M059J (cell line): ENCODE measurements around the gene ASB18. TPM values are rescaled to one million over a fixed set of nuclear protein-coding genes. Genes with fewer than 3 reads are reported as not detected.

ENCODE experiments used
- DNase-seq: peaks from one replicate; pipeline ENCODE4 v3.0.0-alpha.2; 2012; ENCODE audit warnings: low read depth
- total RNA-seq: library from RNA; depleted of rRNA; stranded (reverse); fragments of >200 nt; shearing (Covaris generic); gene quantifications from 2 replicates; pipeline ENCODE4 v1.2.3, GENCODE V29; 2014

ASB18 gene
- total RNA-seq, 1 experiment from 2014 or later, result 0.30 TPM

DNA sequence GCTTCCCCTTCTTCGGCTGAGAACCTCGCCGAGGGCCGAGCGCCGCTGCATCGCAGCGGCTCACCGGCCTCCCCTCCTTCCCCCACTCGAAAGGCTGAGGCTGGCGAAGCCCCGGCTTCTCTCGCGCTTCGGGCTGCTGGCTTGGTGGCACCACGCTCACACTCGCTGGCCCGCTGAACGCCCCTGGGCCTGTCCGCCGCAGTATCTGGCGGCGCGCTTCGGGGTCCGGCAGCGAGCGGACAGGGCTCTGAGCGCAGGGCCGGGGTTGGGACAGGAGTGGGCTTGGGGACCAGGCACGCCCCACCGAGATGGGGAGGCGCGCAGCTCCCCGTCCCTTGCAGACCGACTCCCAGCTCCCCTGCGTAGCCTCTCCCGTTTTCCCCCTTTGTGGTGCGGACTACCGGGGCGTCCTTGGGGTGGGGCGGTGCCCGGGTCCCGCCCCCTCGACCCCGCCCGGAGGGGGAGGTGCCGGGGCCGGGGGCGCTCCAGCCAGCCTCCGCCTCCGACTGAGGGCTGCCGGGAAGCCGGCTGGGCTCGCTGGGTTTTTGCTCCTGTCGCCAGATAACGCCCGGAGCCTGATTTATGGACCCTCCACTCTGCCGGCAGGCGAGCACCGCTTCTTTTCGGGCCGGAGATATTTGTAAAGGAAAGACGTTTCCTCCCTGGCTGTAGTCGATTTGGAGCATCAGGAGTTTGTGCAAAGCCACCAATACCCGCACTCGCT, 99.8 kb downstream of the ASB18 start:
- no peak for DNase-seq

DNA sequence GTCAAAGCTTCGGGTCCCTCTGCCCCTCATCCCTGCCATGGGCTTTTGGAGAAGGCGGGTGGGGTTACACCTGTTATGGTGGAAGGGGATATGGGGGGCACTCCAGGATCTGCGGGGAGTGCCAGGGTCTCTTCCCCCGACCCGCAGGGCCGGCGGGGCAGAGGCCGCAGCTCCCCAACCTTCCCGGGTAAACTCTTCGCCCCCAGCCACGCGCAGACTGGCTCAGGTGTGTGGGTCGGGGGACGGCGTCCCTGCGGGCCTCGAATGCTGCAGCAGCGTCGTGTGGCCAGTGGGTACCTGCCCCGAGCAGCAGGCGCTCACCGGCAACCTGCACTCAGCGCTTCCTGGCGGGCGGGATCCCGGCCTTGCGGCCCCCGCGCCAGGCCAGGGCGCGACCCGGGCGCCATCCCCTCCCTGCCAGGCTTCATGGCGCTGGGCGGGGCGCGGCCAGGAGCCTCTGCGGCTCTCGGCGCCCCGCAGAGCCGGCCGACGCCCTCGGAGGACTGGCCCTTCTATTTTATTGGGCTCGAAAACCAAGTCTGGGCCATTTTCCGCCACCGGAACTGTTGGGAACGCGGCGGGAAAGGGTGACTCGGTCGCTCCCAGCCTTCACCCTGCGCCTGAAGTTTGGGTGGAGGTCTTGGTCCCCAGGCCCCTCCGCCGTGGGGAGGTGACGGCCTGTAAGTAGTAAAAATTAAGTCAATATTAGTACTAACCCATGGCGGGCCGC, 100.6 kb downstream of the ASB18 start:
- no peak for DNase-seq

DNA sequence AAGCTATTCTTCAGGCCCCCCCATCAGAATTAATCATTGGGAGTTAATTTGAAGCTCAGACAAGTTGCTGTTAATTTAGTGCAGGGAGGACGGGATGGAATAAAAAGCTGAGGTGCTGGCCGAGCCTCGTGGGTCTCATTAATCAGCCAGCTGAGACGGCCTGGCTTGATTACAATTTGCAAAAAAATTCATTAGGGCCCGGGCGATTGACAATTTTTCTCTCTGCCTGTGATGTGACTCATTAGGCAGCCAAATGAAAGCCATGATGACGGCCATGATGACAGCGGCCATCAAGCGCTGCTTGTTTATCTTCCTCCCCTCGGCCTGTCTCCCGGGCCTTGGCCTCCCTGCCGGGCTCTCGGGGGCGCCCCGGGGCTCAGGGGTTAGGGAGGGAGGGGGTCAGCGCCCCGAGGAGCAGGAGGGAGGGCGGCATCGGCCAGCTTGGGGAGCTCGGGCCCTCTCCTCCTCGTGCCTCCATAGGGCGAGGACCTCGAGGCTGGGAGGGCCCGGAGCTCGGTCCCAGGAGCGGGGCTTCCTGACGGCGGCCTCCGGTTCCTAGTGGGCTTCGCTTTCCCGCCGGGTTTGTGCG, 101.2 kb downstream of the ASB18 start:
- no peak for DNase-seq

DNA sequence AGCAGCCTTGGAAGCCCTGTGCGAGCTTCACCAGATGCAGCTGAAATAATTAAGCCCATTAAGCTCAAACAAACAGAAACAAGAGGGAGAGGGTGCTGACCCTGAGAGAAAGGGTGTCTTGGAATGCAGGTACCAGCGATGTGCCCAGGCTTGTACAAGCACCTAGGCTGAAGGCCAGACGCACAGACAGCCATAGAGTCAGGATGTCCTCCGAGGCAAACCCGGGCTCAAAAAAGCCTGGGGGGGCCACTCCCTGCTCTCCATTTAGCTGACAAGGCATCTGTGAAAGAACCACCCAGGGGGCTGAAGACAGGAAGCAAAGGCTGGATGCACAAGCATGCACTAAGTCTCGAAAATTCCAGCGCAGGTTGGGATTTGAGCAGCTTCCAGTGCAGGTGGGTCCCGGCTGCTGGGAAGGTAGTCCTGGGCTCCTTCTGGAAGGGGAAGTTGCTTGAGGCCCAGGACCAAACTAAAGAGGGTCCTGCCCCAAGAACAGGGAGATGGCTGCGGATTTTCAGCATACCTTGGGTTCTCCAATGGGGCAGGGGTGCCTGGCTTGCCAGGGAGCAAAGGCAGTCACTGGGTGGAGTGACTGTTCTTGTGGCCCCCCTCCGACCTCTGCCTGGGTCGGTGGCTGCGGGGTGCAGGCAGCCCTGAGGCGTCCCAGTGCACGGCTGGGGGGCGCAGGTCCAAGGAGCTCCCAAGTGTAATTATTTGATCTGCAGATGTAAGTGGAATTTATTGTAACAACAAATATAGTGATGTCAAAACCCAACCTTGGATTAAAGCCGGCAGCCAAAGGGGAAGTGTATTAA, 102.0 kb downstream of the ASB18 start:
- DNase-seq, result no peak

DNA sequence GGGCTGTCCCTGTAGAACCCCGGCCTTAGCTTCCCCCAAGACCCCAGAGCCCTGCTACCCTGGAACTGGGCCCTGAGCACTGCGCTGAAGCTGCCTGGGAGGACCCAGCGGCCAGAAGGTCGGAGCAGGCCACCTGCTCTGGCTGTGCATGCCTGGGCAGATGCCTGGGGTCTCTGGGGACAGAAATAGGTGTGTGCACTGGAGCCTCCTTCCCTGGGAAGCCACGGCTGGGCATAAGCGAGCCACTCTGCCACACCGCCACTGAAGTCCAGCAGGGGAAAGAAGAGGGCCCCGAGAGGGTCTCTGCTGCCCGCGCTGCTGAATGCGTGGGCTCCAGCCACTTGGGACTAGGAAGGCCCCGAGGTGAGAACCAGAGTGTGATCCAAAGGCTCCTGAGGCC, 102.7 kb downstream of the ASB18 start:
- no peak for DNase-seq

DNA sequence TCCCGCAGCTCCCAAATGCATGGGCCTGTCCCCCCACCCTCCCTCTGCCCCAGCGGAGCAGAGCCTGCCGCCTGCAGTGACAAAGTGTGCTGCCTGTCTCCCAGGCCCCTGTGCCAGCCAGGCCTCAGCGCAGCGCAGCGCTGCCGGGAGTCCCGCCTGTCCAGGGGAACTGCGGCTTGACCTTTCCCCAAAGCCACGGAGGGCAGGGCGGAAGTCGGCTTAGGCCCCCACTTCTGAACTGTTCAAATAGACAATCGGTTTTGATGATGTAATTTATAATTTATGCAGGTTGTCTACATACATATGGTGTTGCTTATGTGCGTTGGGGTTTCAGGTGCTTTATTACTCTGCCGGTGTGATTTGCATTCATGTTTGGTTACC, 103.1 kb downstream of the ASB18 start:
- DNase-seq, result no peak

DNA sequence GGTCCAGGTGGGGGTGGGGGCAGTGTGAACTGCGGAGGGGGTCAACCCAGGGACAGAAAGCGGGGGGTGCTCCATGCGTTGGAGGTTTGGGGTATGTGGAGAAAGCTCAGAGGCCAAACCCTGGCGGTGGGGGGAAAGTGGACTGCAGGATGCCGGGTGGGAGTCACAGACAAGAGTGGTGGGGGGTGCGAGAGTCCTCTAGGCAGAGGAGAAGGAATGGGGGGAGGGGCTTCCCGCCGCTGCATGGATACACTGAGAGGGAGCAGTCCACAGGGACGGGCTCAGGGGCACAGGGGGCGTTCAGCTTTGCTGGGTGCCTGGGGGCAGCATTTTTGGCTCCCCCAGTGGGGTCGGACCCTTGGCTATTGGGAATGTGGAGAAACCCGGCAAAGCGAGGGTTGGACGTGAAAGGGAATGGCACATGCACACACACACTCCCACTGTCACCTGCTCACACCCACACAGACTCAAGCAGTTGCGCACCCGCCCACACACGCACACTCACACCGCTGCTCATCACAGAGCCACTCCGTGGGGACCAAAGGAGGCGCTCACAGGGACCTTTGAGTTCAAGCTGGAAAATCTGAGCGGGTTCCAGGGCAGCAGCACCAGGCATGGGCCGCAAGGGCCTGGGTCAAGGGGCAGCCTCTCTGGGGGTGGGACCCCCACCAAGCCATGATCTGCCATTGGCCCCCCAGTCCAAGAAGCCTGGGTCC, 103.7 kb downstream of the ASB18 start:
- DNase-seq, result no peak

DNA sequence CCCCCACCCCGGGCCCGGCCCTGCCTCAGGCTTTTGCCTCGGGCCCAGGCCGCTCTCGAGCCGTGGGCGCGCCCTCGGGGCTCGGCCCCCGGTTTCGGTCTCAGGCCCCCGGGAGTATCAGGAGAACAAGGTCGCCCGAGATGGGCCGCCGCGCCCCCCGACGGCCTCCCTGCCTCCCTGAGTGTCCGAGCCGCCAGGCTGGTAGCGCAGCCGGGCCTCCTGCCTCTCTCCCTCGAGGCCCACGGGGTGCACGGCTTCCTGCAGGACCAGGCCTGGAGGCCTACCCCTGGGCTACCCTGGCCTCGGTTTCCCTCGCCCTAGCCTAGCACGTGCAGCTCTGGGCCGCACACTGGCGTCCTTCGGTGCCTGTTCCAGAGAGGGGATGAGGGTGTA, 104.4 kb downstream of the ASB18 start:
- no peak for DNase-seq

DNA sequence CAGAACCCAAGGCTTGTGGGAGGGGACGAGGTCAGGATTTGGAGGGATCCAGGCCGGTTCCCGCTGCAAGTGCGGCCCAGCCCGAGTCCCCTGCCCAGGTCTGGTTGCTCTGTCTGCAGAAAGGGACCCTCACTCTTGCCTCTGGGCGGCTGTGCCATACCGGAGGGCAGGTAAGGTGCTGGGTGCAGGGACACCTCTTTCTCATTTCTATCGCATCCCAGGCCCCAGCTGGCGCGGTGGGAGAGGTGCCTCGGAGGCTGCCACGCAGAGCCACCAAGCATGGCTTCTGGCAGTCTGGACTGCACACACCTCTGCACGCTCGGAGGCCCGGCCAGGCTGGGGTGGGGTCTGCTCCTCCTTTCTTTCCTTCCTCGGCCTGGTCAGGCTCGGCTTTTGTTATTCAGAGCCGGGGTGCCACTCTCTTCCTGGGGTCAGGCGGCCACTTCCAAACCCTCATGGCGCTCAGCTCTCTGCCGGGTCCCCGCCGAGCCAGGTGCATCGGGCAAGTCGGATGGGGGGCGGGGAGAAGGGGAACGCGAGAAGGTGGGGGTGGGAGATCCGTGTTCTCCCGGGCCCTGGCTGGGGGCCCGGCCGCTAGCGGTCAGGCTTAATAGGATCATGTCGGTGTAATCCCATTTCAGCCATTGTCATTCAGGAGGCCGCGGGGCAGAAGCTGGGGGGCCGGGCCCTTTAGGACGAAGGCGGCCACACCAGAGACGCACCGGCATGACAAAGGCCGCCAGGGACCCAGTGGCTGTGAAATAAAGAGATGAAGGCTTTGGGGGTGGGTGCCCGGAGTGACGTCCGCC, 105.0 kb downstream of the ASB18 start:
- no peak for DNase-seq

DNA sequence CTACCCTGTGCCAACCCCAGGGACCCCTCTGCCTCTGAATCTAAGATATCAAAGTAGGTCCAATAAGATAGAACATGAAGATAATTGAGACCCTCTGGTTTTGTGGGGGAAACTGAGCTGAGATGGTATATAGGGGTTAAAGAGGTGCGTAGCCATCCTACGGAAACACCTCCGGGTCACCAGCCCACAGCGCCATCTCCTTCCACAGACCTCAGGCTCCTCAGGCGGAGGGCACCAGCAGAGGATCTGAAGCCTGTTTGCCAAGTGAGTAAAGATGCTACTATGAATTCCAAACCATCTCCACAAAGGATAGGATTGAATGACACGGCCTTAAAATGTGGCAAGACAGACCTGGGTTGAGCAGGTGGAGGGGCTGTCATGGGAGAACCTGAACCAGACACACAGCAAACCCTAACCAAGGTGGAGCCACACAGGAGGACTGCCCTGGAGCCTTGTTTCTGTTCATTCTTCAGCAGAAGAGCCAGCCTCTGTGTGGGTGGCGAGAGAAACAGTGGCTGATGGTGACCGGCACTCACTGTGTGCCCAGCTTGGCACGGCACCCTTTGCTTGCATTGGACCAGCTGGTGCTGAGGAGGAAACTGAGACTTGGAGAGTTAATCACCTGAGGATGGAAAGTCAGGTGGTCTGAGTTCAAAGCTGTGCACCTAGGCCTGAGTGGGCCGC, 106.2 kb downstream of the ASB18 start:
- no peak for DNase-seq

DNA sequence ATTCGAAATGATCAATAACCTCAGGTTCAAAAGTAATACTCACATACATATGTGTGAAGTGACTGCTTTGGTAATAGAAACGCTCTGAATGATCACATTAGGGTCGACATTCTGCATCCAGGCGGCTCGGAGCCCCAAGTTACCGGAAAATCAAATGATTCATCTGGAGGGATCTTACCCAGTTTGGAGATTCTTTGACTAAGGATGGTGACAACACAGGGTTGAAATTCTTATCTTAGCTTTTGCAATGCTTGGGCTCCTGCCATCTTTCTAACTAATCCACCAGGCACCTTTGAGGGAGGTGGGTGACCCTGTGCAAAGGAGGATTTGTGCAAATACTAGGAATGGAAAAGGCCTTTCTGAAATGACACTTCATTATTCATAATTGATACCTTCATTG, 106.8 kb downstream of the ASB18 start:
- DNase-seq, result no peak

DNA sequence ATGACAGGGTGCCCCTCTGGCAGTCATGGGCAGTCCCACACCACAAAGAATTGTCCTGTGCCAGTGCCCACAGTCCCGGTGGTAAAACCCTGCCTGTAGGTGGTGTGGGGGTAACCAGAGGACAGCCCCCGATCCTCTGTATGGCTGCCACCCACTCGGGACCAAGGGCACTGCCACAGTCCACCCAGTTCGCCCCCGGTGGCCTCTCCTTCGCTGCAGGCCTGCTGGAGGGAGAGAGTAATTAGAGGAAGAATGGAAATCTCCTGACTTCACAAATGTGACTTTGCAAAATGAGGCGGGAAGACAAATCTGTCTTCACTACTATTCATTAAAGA, 107.4 kb downstream of the ASB18 start:
- no peak for DNase-seq

DNA sequence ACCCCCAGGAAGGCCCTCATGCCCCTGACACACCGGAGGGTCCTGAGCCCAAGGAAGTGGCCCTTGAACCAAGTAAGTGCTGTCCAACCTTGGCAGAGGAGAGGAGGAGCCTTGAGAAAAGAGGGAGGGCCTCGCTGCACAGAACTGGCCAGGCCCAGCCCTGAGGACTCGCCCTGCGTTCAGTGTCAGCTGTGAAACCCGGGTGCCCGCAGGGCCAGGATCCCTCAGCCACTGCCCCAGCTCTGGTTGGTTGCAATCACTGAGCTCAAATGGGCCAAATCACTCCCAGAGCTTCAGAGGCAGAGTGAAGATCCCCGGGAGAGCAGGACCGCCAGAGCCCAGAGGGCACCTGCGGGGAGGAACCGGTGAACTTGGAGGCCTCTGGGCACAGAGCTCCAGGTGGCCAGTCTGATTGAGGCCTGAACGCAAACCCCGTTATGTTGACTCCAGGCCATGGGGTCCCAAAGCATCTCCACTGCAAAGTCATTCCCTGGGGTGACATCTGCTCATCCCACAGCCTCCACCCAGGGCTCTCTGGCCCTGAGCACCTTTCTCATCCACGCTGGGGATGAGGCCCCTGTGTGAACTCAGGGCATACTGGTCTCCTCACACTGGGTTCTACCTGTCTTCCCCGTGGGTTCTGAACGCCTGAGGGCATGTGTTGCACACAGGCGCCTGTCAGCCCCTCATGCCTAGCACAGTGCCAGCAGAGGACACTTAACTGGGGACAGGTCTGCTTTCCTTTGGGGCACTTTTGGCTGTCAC, 107.9 kb downstream of the ASB18 start:
- DNase-seq, result no peak

DNA sequence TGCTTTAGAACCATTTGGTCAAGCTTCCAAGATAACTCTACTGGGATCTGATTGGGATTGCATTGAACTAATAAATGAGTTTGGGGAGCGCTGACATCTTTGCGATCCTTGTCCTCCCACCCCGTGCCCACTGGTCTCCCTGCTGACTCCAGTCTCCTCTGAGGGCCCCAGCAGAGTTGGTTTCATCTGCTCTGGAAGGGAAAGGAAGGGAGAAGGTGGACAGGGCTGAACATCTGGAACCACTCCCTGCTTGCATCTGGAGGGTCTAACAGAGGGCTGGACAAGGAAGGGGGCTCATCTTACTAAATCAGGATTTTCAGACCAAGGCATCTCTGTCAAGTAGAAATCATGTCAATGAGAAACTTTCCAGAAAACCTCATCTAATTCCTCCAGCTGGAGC, 108.8 kb downstream of the ASB18 start:
- DNase-seq, result no peak

DNA sequence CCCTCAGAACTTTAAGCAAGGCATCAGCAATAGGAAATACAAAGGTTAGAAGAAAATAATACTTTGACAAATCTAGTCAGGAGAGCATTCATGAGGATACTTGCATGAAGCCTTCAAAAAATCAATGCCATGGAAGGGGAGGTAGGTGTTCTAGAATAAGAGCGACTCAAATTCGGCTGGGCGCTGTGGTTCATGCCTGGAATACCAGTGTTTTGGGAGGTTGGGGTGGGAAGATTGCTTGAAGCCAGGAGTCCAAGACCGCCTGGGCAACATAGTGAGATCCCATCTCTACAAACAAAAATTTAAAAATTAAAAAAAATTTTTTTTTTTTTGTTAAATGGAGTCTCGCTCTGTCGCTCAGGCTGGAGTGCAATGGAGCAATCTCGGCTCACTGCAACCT, 117.8 kb downstream of the ASB18 start:
- DNase-seq, result no peak

DNA sequence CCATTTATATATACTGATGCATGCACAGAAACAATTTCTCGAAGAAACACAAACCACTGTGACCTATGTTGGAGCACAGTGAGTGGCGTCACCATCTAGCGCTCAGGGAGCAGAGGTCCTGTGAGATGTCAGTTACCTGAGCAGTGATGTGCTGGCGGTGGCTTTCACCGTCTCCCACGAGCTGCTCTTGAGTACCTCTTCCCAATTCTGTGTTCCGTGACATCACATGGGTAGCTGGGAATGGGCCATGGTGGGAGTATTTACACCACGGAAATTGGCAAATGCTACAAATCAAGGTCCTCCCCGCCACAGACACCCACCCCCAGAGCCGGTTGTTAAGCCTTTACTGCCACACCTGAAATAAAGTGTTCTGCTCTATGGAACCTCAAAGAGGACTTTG, 120.4 kb downstream of the ASB18 start:
- no peak for DNase-seq
